PC-3 (cell line): Measurements from ENCODE around the gene IGLL1. TPM values are rescaled to one million over a fixed set of nuclear protein-coding genes. Genes with fewer than 3 reads are reported as not detected.

ENCODE experiments used
- ATAC-seq: fragments of 200-7000 bp; cut with Tn5 transposase; 2 replicates; pipeline ENCODE4 v1.9.1; 2020; ENCODE audit warnings: mild to moderate bottlenecking, moderate library complexity
- BruUV-seq: library from RNA; stranded (reverse); fragments of 400-500 nt; replicated peaks from 2 replicates; lab custom pipeline; 2021; lab: Mats Ljungman, UMichigan
- CTCF ChIA-PET: fragments of 300-600 bp; sonication (Branson Sonifier 250); formaldehyde crosslinking; loops from one replicate; lab custom pipeline; 2022; ENCODE audit warnings: antibody characterized with exemption; lab: Charles Lee
- POLR2A ChIA-PET: fragments of 300-600 bp; sonication (Branson Sonifier 250); formaldehyde crosslinking; loops from one replicate; lab custom pipeline; 2022; ENCODE audit warnings: antibody characterized with exemption; ENCODE audit not compliant: unreplicated experiment; lab: Charles Lee
- DNase-seq: peaks from one replicate; pipeline ENCODE4 v3.0.0-alpha.2; 2015
- H2AFZ ChIP-seq: fragments of 300-600 bp; sonication (generic); 2 replicates; pipeline ENCODE4 v1.6.0; 2016; ENCODE audit warnings: antibody characterized with exemption, low read length
- H3F3A ChIP-seq: fragments of 300-600 bp; sonication (generic); one replicate; pipeline ENCODE4 v1.6.0; 2017; ENCODE audit warnings: antibody characterized with exemption, low read length, control low read depth, mild to moderate bottlenecking; ENCODE audit not compliant: unreplicated experiment
- H3K27ac ChIP-seq: fragments of 300-600 bp; sonication (generic); 2 replicates; pipeline ENCODE4 v1.5.1; 2016; ENCODE audit warnings: mild to moderate bottlenecking, low read length
- H3K27me3 ChIP-seq: fragments of 300-600 bp; sonication (generic); 2 replicates; pipeline ENCODE4 v1.6.1; 2016; ENCODE audit warnings: low read length, mixed read lengths
- H3K36me3 ChIP-seq: fragments of 300-600 bp; sonication (generic); 2 replicates; pipeline ENCODE4 v1.6.1; 2016; ENCODE audit warnings: low read depth, mixed run types, low read length, mixed read lengths
- H3K4me1 ChIP-seq: fragments of 300-600 bp; sonication (generic); 2 replicates; pipeline ENCODE4 v1.5.1; 2016; ENCODE audit warnings: low read length; ENCODE audit not compliant: insufficient read depth
- H3K4me2 ChIP-seq: fragments of 300-600 bp; sonication (generic); 2 replicates; pipeline ENCODE4 v1.6.0; 2016; ENCODE audit warnings: low read length
- H3K4me3 ChIP-seq: fragments of 300-600 bp; sonication (generic); 2 replicates; pipeline ENCODE4 v1.5.1; 2016; ENCODE audit warnings: mild to moderate bottlenecking, low read length, mixed read lengths
- H3K79me2 ChIP-seq: fragments of 300-600 bp; sonication (generic); 2 replicates; pipeline ENCODE4 v1.6.1; 2017; ENCODE audit warnings: low read length, mixed read lengths
- H3K9ac ChIP-seq: fragments of 300-600 bp; sonication (generic); 2 replicates; pipeline ENCODE4 v1.6.0; 2016; ENCODE audit warnings: mild to moderate bottlenecking, low read length
- H3K9me2 ChIP-seq: fragments of 300-600 bp; sonication (generic); replicated peaks from 2 replicates; pipeline ENCODE4 v1.6.1; 2016; ENCODE audit warnings: mixed run types, low read length, mixed read lengths
- H3K9me3 ChIP-seq: fragments of 300-600 bp; sonication (generic); 2 replicates; pipeline ENCODE4 v1.6.1; 2016; ENCODE audit warnings: low read length, mixed read lengths
- H4K20me1 ChIP-seq: fragments of 300-600 bp; sonication (generic); 2 replicates; pipeline ENCODE4 v1.6.1; 2016; ENCODE audit warnings: low read length, mixed read lengths
- EZH2 ChIP-seq: fragments of 300-600 bp; sonication (generic); IDR thresholded peaks from one replicate; pipeline ENCODE4 v1.6.1; 2017; ENCODE audit warnings: antibody characterized with exemption, mild to moderate bottlenecking, low read length; ENCODE audit not compliant: unreplicated experiment
- EZH2phosphoT487 ChIP-seq: fragments of 300-600 bp; sonication (generic); IDR thresholded peaks from 2 replicates; pipeline ENCODE4 v1.6.1; 2018; ENCODE audit warnings: mild to moderate bottlenecking, antibody characterized with exemption, low read length, borderline replicate concordance
- intact Hi-C: fragments of 100-400 bp; cut with micrococcal nuclease; formaldehyde crosslinking; loops from 2 replicates; pipeline ENCODE4 v1.9.0; 2023
- total RNA-seq: library from RNA; depleted of rRNA; stranded (reverse); fragments of >200 nt; gene quantifications from 2 replicates; pipeline ENCODE4 v1.2.3, GENCODE V29; 2014
- TF ChIP-seq, protein P1 (sequence below): fragments of 300-600 bp; sonication (generic); conservative IDR thresholded peaks from 2 replicates; pipeline ENCODE4 v1.5.1; 2017; ENCODE audit warnings: antibody characterized with exemption, low read depth, mild to moderate bottlenecking, low read length

The IGLL1 gene
- total RNA-seq, 1 experiment from 2014 or later: not detected

GRCh38 chr22:23533771-23534191 lies 46.3 kb downstream of the IGLL1 start:
- no peak overlapping the region for H3K4me2 ChIP-seq
- ATAC-seq (no peak), DNase-seq (no peak)
- no TSS peak for BruUV-seq
- no peaks in the 10 kb centered on the region for H4K20me1 ChIP-seq
- H3K4me3 ChIP-seq: no peak overlapping the region
- H3K36me3 ChIP-seq: no peaks in the 10 kb centered on the region
- intact Hi-C loops: no loop called here
- no peaks in the 10 kb centered on the region for H3F3A ChIP-seq
- no peaks in the 10 kb centered on the region for H3K9me2 ChIP-seq
- ChIA-PET POLR2A (no interaction called here), CTCF (no interaction called here)
- H2AFZ ChIP-seq: no peak overlapping the region
- no peak overlapping the region for H3K9ac ChIP-seq
- H3K79me2 ChIP-seq: no peaks in the 10 kb centered on the region
- no peaks in the 10 kb centered on the region for H3K27me3 ChIP-seq
- no peak overlapping the region for H3K27ac ChIP-seq
- H3K4me1 ChIP-seq: no peaks in the 10 kb centered on the region
- no peak for TF ChIP-seq EZH2
- TF ChIP-seq, protein P1, sequence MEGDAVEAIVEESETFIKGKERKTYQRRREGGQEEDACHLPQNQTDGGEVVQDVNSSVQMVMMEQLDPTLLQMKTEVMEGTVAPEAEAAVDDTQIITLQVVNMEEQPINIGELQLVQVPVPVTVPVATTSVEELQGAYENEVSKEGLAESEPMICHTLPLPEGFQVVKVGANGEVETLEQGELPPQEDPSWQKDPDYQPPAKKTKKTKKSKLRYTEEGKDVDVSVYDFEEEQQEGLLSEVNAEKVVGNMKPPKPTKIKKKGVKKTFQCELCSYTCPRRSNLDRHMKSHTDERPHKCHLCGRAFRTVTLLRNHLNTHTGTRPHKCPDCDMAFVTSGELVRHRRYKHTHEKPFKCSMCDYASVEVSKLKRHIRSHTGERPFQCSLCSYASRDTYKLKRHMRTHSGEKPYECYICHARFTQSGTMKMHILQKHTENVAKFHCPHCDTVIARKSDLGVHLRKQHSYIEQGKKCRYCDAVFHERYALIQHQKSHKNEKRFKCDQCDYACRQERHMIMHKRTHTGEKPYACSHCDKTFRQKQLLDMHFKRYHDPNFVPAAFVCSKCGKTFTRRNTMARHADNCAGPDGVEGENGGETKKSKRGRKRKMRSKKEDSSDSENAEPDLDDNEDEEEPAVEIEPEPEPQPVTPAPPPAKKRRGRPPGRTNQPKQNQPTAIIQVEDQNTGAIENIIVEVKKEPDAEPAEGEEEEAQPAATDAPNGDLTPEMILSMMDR: no peak
- TF ChIP-seq EZH2phosphoT487: no peak
- H3K9me3 ChIP-seq: no peaks in the 10 kb centered on the region

GRCh38 chr22:23533328-23533762 lies 46.7 kb downstream of the IGLL1 start:
- no peak overlapping the region for H2AFZ ChIP-seq
- ChIA-PET CTCF (no interaction called here), POLR2A (no interaction called here)
- no peak for ATAC-seq
- DNase-seq: no peak
- no peaks in the 10 kb centered on the region for H3K9me2 ChIP-seq
- H3K27ac ChIP-seq: no peak overlapping the region
- no peaks in the 10 kb centered on the region for H4K20me1 ChIP-seq
- no peaks in the 10 kb centered on the region for H3K27me3 ChIP-seq
- BruUV-seq: no TSS peak
- intact Hi-C loops: no loop called here
- H3K9me3 ChIP-seq: no peaks in the 10 kb centered on the region
- no peak overlapping the region for H3K4me2 ChIP-seq
- no peaks in the 10 kb centered on the region for H3K4me1 ChIP-seq
- no peak for TF ChIP-seq EZH2
- TF ChIP-seq EZH2phosphoT487: no peak
- TF ChIP-seq, protein P1: no peak
- H3K4me3 ChIP-seq: no peak overlapping the region
- no peaks in the 10 kb centered on the region for H3K79me2 ChIP-seq
- no peak overlapping the region for H3K9ac ChIP-seq
- no peaks in the 10 kb centered on the region for H3F3A ChIP-seq
- no peaks in the 10 kb centered on the region for H3K36me3 ChIP-seq

DNA sequence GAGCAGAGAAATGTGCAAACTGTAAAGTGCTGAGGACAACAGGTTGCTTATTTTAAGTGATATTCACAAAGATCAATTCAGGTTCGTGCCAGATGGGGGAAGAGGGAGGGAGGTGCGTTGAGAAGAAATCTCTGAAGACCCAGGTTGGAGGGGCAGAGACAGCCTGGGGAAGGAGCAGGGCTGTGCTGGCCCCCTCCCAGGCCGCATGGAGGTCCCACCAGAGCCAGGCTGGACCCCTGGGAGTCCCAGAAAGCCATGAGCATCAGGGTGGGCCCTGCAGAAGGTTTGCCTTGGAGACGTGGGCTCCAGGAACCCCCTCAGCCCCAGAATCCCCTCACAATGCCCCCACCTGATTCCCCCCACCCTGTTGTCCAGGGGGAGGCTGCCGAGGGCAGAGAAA lies 47.4 kb downstream of the IGLL1 start:
- H3K4me1 ChIP-seq: no peaks in the 10 kb centered on the region
- TF ChIP-seq, protein P1: no peak
- no peak for TF ChIP-seq EZH2phosphoT487
- H4K20me1 ChIP-seq: no peaks in the 10 kb centered on the region
- ChIA-PET POLR2A (no interaction called here), CTCF (no interaction called here)
- no peak overlapping the region for H3K4me3 ChIP-seq
- DNase-seq (no peak), ATAC-seq (no peak)
- H3K4me2 ChIP-seq: no peak overlapping the region
- H3K9me2 ChIP-seq: no peaks in the 10 kb centered on the region
- H3K27ac ChIP-seq: no peak overlapping the region
- no TSS peak for BruUV-seq
- H3K79me2 ChIP-seq: no peaks in the 10 kb centered on the region
- no peaks in the 10 kb centered on the region for H3K9me3 ChIP-seq
- no peak overlapping the region for H3K9ac ChIP-seq
- no peaks in the 10 kb centered on the region for H3F3A ChIP-seq
- H3K36me3 ChIP-seq: no peaks in the 10 kb centered on the region
- intact Hi-C loops: no loop called here
- H2AFZ ChIP-seq: no peak overlapping the region
- H3K27me3 ChIP-seq: no peaks in the 10 kb centered on the region
